Nephron (organoid): ENCODE results near the gene LSM10.
A peak's percentile ranks its signal among the peaks of the same experiment; 100 is the strongest.

ENCODE experiments used
- H3K27ac Mint-ChIP-seq, 3 experiments: 2 replicates each; pipeline ENCODE4 v1.8.0; 2020; ENCODE audit warnings: mixed read lengths in 3 of 3, mild to moderate bottlenecking in 2 of 3, moderate library complexity in 1 of 3
- H3K27me3 Mint-ChIP-seq: 2 replicates; pipeline ENCODE4 v1.8.0; 2021; ENCODE audit warnings: low read depth, mild to moderate bottlenecking, moderate library complexity, mixed read lengths
- H3K36me3 Mint-ChIP-seq: 2 replicates; pipeline ENCODE4 v1.8.0; 2020; ENCODE audit warnings: low read depth, mixed read lengths
- H3K4me1 Mint-ChIP-seq: 2 replicates; pipeline ENCODE4 v1.8.0; 2020; ENCODE audit warnings: mixed read lengths
- H3K4me3 Mint-ChIP-seq, 3 experiments: 2 replicates each; pipeline ENCODE4 v1.8.0; 2020; ENCODE audit warnings: mild to moderate bottlenecking in 3 of 3, mixed read lengths in 3 of 3, moderate library complexity in 2 of 3
- H3K9me3 Mint-ChIP-seq: 2 replicates; pipeline ENCODE4 v1.8.0; 2020; ENCODE audit warnings: mixed read lengths
- TF ChIP-seq, protein P1 (sequence below), 3 experiments: fragments of 200-600 bp; sonication (generic); IDR thresholded peaks; one replicate each; pipeline ENCODE4 v1.5.0; 2021; ENCODE audit warnings: antibody characterized with exemption in 3 of 3; ENCODE audit not compliant: unreplicated experiment in 3 of 3

The LSM10 gene

DNA sequence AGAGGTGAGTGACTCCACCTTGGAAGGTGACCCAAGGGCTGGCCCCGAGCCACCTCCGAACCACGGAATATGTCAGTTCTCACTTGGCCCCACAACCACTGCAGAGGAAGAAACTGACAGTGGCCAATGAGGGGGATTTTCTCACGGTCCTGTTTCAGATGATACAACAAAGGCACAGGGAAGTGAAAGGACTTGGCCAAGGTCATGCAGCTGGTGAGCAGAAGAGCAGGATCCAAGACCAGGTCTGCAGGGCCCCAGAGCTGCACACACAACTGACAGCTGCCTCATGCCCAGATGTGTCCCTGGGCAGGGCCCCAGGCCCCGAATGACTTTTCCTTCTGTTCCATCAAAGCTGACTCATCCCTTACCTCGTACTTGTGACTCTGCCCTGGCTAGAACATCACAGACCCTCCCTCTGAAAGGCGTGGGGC lies 48.5 kb downstream of the LSM10 start:
- H3K4me3 Mint-ChIP-seq = no peak overlapping the region
- H3K36me3 Mint-ChIP-seq = peaks cover 30% of the 10 kb centered on the region
- H3K27ac Mint-ChIP-seq = no peak overlapping the region
- H3K9me3 Mint-ChIP-seq = no peaks in the 10 kb centered on the region
- peaks cover 25% of the 10 kb centered on the region for H3K4me1 Mint-ChIP-seq
- no peaks in the 10 kb centered on the region for H3K27me3 Mint-ChIP-seq
- TF ChIP-seq, protein P1, sequence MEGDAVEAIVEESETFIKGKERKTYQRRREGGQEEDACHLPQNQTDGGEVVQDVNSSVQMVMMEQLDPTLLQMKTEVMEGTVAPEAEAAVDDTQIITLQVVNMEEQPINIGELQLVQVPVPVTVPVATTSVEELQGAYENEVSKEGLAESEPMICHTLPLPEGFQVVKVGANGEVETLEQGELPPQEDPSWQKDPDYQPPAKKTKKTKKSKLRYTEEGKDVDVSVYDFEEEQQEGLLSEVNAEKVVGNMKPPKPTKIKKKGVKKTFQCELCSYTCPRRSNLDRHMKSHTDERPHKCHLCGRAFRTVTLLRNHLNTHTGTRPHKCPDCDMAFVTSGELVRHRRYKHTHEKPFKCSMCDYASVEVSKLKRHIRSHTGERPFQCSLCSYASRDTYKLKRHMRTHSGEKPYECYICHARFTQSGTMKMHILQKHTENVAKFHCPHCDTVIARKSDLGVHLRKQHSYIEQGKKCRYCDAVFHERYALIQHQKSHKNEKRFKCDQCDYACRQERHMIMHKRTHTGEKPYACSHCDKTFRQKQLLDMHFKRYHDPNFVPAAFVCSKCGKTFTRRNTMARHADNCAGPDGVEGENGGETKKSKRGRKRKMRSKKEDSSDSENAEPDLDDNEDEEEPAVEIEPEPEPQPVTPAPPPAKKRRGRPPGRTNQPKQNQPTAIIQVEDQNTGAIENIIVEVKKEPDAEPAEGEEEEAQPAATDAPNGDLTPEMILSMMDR (IDR thresholded peaks at IDR 0.05; ENCODE audit: unreplicated experiment in 3 of 3) = no peak

DNA sequence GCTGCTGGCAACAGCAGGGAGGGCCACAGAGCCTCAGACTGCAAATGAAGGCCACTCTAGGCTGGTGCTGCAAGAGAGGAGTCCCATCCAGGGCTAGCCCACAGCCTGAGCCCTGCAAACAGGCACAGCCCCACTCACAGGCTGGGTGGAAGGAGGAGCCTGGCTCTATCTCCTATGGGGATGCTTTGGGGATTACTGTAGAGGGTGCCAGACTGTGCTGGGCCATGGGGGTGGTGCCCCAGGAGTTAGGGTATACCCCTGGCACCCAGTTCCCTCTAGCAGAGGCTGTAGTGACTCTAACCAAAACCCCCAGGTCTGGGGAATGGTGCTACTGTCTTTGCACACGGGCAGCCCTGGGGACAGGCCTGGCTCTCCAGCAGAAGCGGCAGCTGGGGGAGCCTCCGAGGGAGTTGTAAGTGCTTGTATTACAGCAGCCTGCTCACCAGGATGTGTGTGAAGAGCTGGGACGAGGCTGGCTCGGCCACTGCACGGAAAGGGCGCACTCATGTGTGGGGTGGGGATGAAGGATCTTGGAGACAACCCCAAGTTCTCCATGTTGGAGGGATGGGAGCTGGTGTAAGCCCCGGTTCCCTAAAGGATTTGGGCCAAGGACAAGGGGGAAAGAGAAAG lies 50.9 kb downstream of the LSM10 start:
- no peak overlapping the region for H3K4me3 Mint-ChIP-seq
- H3K4me1 Mint-ChIP-seq = peaks cover 15% of the 10 kb centered on the region
- H3K36me3 Mint-ChIP-seq = peaks cover 23% of the 10 kb centered on the region
- TF ChIP-seq, protein P1 (IDR thresholded peaks at IDR 0.05; ENCODE audit: unreplicated experiment in 3 of 3) = no peak
- no peaks in the 10 kb centered on the region for H3K9me3 Mint-ChIP-seq
- no peaks in the 10 kb centered on the region for H3K27me3 Mint-ChIP-seq
- peak overlapping the region in 1 of 3 experiments; percentile 67 for H3K27ac Mint-ChIP-seq

DNA sequence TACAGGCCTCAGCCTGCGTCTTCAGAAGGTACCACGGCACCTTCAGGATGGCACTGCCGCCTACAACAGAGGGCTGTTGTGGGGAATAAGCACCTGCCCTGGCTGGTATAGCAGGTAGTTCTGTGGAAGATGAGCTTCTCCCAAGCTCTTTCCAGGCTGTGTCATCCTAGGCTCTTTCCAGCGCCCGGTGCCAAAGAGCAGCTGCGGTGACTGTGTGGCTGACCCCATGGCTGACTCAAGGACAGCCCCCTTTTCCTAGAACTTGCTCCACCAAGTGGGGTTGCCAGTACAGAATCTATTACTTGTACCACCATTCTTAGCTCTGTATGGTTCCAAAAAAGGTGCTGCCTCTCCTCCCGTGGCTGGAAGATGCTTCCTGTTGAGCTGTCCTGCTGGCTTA lies 52.4 kb downstream of the LSM10 start:
- no peak overlapping the region for H3K4me3 Mint-ChIP-seq
- peaks cover 31% of the 10 kb centered on the region for H3K36me3 Mint-ChIP-seq
- H3K27me3 Mint-ChIP-seq = no peaks in the 10 kb centered on the region
- no peaks in the 10 kb centered on the region for H3K9me3 Mint-ChIP-seq
- H3K4me1 Mint-ChIP-seq = peaks cover 3% of the 10 kb centered on the region
- no peak overlapping the region for H3K27ac Mint-ChIP-seq
- TF ChIP-seq, protein P1 (IDR thresholded peaks at IDR 0.05; ENCODE audit: unreplicated experiment in 3 of 3) = no peak

DNA sequence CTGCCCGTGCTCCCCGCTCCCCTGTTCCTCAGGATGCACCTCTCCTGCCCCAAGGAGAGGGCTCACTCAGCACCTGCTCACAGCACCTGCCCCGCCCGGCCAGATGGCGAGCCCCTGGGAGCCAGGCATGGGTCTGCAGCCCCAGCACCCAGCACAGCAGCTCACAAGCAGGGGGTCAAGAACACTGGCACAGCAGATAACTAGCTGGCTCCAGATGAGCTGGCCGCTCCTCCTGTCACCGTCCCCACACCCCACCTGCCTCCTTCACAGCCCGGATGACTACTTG lies 53.4 kb downstream of the LSM10 start:
- no peaks in the 10 kb centered on the region for H3K9me3 Mint-ChIP-seq

DNA sequence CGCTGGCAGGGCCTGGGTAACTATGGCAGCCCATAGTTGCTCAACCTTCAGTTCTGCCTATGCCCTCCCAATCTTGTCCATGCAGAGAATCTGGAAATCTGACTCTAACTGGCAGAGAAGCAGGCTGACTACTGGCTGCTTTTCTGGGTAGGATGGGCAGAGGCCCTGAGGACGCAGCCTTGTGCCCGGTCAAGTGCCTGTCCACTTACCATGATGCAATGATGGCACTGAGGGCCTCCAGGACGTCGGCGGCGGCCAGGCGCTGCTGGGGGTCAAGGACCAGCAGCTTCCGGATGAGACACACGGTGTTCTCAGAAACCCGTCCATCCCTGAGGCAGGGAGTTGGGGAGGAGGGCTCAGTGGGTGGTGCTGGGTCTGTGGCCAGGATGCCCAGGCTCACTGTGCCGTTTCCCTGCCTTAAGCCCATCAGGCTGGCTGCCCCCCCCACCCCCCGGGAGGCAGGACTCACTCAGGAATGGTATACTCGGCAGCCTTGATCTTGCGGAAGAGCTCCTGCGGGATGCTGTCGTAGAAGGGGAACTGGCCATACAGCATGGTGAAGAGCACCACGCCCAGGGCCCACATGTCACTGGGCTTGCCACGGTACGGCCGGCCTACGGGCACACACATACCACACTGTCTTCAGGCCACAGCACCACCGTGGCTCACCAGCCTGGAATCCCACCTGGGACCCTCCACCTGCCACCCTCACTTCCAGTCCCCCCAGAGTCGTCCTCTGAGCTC lies 53.9 kb downstream of the LSM10 start:
- no peak overlapping the region for H3K4me3 Mint-ChIP-seq
- no peak overlapping the region for H3K27ac Mint-ChIP-seq
- H3K4me1 Mint-ChIP-seq = no peaks in the 10 kb centered on the region
- H3K27me3 Mint-ChIP-seq = no peaks in the 10 kb centered on the region
- peaks cover 31% of the 10 kb centered on the region for H3K36me3 Mint-ChIP-seq
- TF ChIP-seq, protein P1 (IDR thresholded peaks at IDR 0.05; ENCODE audit: unreplicated experiment in 3 of 3) = no peak
- H3K9me3 Mint-ChIP-seq = no peaks in the 10 kb centered on the region

More for the DNA sequence above, 53.4 kb downstream of the LSM10 start:
- H3K27me3 Mint-ChIP-seq = no peaks in the 10 kb centered on the region
- H3K36me3 Mint-ChIP-seq = peaks cover 31% of the 10 kb centered on the region
- H3K4me1 Mint-ChIP-seq = no peaks in the 10 kb centered on the region
- TF ChIP-seq, protein P1 (IDR thresholded peaks at IDR 0.05; ENCODE audit: unreplicated experiment in 3 of 3) = no peak
- H3K27ac Mint-ChIP-seq = no peak overlapping the region
- no peak overlapping the region for H3K4me3 Mint-ChIP-seq
